T follicular helper cell (primary cell): ENCODE measurements around the gene MAP1LC3B2.

Experiments
- DNase-seq: peaks from one replicate; pipeline ENCODE4 v3.0.0-alpha.2; 2020; ENCODE audit warnings: low read depth

The MAP1LC3B2 gene

DNA sequence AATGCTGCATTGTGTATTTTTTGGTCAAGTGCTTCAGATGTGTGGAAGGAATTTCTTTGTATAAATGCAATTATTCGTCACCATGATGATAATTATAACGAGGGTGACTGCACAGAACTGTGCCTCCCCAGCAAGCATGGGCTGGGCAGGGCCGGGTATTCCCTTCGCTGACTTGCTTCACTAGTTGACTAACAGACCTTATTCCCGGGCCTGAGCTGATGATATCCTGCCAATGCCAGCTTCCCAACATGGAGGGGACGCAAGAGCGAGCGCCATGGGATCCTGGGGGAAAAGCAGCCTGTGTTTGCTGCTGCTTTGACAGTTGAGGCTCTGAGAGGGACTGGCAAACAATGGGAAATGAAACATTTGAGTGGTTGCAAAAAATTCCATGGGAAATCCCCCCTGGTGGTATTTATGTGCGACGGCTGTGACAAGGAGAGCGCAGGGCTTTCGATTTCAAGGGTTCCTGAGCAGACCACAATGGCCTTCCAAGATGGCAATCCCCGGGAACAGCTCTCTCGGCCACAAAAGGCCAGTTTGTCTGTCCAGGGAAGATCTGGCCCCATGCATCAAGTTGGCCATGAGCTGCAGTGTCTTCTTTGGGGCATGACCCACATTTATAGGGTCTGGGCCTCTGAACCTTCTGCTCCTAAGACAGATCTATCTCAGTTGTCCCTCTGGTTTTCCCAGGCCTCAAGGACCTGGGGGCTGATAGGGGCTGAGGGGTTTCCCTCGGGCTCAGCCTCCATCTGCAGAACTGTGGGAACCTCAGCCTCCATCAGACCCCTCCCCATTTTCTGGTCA, 21.9 kb upstream of the MAP1LC3B2 start:
- no peak for DNase-seq

DNA sequence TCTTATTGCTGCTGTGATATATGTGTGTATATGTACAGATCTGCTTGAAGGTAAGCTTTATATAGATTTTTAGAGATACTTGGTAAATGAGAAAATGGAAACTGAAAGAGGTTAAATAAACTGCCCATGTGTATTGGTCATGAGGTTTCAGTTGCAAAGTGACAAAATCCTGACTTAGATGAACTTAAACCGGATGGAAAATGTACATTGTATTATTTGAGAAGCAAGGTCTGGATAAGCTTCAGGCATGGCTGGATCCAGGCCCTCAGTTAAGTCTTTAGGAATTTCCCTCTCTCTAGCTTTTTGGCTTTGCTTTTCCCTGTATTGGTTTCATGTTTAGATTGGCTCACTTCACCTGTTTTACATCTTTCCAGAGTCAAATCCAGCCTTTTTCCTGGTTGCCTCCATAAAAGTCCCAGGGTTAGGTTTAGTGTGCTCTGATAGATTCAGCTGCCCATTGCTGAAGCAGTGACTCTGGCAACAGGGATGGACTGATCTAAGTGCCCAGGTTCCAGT, 21.0 kb upstream of the MAP1LC3B2 start:
- DNase-seq, result no peak

DNA sequence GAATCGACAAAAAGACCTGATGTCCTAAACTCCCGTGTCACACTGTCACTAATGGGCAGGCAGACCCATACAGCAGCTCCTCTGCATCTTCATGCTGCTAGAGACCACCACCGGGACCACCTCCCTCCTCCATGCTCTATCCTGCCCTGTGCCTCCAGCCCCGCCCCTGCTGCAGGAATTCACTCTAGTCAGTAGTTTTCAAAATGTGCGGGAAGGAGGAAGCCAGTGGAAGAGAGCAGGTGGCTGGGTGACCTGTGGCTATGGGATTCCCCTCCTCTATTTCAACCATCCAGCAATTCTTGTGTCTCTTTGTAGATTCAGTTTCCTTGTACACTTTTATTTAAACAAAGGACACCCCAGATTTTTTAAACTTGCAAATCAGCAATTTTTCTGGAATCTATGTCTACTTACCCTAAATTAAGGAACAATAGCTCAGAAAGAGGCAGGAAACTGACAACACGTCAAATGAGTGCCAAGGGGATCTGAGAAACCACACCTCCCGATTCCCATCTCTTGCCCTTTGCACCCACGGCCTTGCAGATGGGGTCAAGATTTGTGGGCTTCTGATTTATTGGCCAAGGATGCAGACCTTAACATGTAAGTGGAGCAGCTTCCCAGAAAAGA, 20.4 kb upstream of the MAP1LC3B2 start:
- no peak for DNase-seq

GRCh38 chr12:116539361-116539771, 19.8 kb upstream of the MAP1LC3B2 start:
- DNase-seq, result no peak

- DNase-seq, result no peak
Measured at GRCh38 chr12:116539905-116540482, 19.2 kb upstream of the MAP1LC3B2 start.

DNA sequence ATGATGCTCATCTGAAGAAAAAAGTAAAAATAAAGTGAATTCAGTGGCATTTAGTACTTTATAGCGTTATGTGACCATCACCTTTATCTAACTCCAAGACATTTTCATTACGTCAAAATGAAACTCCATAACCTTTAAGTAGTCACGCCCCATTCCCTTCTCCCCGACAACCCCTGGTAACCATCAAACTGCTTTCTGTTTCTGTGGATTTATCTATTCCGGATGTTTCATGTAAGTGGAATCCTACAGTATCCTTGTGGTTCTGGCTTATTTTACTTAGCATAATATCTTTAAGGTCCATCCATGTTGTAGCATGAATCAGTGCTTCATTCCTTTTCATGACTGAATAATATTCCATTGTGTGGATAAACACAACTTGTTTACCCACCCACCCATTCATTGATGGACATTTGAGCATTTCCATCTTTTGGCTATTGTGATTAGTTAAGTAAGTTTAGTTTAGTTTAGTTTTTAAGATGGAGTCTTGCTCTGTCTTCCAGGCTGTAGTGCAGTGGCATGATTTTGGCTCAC, 18.5 kb upstream of the MAP1LC3B2 start:
- no peak for DNase-seq

DNA sequence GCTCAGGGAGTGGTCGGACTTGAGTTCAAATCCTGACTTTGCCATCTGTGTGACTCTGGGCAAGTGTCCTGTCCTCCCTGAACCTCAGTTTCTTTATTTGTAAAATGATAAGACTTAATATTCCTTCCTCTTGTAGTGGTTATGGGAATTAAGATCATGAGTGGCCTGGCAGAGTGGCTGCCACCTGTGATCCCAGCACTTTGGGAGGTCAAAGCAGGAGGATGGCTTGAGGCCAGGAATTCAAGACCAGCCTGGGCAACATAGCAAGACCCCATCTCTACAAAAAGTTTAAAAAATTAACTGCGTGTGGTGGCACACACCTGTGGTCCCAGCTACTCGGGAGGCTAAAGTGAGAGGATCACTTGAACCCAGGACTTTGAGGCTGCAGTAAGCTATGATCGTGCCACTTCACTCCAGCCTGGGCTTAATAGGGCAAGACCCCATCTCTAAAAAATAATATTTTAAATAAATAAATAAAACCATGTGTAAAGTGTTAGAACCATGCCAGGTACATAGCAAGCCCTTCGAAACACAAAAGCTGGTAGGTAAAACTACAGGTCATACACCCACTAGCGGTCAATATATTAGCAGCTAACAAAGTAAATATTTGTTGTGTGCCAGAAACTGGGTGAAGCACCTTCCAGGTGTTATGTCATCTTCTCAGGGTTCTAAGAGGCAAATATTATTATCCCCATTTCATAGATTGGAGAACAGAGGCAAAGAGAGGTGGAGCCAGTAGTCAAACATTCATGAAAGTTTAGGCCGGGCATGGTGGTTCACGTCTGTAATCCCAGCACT, 17.4 kb upstream of the MAP1LC3B2 start:
- no peak for DNase-seq

- DNase-seq, result no peak
Measured at GRCh38 chr12:116542345-116542956, 16.7 kb upstream of the MAP1LC3B2 start.

DNA sequence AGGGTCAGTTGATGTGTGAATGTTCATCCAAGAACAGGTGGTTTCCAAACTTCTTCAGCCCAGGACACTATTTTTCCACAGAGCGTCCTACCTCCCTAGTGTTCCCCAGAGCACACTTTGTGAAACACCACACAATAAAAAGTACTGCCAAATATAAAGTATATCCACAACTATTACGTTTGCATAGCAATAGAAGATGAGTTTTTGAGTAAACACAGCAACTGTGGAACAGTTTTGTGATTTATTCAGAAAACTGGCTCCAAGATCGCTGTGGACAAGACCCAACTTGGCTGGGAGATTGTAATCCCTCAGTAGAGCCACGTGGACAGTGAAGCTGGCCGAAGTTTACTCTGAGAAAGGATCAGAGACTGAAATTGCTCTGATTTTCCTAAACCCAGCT, 14.5 kb upstream of the MAP1LC3B2 start:
- DNase-seq, result no peak

DNA sequence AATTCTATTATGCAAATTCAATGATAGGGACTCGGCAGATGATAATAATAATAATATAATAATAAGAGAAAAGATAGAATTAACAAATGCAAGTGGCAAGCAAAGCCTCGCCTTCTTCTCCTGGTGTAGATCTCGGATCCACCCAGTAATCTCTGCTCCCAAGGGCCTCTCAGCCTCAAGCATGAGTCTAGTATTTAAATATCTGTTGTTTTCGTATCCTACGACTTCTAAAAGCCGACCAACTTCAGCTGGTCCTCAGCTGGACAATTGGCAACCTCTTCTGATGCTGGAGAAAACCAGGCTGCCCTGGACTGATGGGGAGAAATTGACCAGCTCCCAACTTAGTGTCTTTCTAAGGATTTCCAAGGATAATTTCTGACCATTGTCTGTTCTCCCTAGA, 14.0 kb upstream of the MAP1LC3B2 start:
- DNase-seq, result no peak

DNA sequence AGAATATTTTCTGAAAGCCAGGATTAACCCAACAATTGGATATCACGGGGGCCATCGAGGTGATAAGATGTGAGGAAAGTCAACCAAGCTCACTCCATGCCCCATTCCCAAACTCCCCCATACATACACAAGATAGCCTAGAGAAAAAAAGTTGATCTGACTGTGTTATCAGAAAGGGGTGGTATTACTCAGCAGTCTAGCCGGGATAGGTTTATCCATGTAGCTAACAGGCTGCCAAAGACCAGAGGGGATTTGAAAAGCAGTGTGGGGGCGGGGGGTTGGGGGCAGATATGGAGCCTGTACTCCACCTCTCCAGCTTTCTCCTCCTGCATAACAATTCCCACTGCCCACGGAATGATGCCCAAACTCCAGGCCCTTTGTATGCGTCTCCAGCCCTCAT, 13.2 kb upstream of the MAP1LC3B2 start:
- DNase-seq, result no peak

DNA sequence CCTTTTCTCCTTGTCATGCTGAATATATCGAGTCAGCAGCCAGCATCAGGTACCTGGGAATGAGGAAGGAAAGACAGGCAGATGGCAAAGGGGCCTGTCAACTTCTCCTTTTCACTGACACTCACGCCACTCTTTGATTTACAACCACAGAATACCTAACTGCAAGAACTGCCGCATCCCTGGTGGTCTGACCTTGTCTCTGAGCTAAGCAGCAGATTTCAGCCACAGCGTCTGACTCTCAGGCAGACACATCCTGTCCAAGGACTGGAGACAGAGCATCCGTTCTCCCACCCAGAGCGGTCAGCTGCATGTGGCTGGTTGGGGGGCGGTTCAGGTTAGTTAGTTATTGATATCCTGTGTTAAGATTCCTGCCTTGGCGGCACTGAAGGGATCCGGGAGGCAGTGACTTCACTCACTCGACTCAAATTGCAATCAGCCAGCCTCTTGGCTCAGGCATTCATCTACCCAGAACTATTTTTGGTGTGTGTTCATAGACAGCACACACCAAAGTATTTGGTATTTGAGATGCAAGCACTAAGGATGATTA, 11.2 kb upstream of the MAP1LC3B2 start:
- DNase-seq, result no peak

DNA sequence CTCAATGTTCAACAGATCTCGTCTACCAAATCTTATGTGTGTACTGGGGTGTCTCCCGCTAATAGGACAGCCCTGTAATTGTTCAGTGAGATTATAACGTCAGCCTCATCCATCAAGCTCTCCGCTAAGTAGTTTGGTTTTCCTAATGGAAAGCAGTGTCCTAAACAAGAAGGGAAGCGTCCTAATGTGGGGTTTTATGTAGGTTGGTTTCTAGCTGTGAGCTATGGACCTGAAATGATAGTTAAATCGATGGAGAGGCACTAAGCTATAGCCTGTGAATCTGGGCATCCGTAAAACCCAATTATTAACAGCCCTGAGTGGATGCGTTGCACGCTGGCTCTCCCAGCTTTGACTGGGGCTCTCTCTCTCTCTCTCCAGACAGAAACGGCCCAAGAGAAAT, 9.2 kb upstream of the MAP1LC3B2 start:
- no peak for DNase-seq

DNA sequence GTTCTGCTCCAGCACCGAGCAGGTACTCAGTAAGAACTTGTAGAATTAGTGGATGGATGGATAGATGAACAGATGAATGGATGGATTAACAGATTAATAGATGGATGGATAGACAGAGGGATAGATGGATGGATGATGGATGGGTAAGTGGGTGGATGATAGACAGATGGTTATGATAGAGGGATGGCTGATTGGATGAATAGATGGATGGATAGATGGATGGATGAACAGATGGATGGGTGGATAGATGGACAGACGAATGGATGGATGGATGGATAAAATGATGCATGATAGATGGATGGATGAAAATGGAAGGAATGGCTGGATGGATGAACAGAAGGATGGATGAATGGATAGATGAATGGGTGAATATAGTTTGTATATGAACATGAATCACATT, 8.0 kb upstream of the MAP1LC3B2 start:
- no peak for DNase-seq

DNA sequence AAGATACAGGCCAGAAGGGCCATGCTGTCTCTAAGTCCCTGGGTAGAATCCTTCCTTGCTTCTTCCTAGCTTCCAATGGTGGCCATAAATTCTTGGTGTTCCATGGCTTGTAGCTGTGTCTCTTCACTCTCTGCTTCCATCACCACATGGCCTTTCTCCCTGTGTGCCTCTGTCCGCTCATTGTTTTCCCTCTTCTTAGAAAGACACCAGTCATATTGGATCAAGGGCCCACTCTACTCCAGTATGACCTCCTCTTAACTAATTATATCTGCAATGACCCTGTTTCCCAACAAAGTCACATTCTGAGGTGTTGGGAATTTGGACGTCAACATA, 7.6 kb upstream of the MAP1LC3B2 start:
- DNase-seq, result no peak

DNA sequence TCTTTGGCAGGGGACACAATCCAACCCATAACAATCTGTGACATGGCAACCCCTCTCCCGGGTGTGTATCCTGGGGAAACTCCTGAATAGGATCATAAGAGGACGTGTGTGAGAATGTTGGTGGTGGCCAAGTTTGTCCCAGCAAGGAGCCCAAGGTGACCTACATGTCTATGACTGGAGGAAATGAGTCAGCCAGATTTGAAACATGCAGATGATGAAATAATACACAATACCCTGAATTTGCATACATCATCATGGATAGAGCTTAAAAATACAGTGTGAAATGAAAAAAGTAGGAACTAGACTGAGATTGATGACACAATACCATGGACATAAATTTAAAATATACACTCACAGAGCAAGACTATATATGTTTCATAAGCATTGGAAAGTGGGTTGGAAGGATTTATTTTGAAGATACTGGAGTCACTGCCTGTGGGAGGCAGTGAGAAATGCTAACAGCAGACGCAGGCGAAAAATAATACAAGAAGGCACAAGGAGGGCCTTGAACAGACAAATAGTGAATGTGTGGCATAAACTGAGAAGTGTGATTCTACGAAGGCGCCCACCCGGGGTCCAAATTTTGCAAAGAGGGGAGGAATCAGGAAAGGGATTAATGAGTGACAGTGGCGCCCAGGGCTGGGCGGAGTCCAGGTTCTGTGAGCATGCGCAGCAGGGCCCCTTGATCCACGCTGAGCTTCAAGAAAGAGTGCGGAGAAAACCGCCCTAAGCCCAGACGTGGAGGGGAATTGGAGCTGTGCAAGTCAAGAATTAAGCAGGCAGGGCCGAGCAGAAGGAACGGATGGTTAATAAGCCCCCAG, 7.0 kb upstream of the MAP1LC3B2 start:
- DNase-seq, result no peak

GRCh38 chr12:116552773-116553373, 6.3 kb upstream of the MAP1LC3B2 start:
- DNase-seq, result no peak

DNA sequence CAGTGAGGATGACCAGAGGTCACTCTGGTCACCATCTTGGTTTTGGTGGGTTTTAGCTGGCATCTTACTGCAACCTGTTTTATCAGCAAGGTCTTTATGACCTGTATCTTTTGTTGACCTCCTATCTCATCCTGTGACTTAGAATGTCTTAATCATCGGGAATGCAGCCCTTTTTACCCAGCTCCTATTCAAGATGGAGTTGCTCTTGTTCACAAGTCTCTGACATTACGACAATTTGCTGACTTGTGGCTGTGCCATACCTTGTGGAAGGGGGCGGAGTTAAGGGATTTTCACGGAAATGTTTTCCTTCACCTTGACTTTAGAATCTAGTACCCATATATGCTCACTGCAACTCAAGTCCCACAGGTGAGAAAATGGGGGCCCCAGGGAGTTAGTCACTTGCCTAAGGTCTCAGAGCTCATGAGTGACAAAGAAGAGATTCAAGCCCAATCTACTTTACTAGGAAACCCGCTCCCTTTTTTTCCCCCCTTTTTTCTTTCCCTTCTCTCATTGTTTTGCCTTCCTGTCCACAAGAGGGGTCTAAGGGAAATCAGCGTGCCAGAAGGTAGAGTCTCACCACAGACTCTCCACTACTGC, 2.7 kb upstream of the MAP1LC3B2 start:
- no peak for DNase-seq

DNA sequence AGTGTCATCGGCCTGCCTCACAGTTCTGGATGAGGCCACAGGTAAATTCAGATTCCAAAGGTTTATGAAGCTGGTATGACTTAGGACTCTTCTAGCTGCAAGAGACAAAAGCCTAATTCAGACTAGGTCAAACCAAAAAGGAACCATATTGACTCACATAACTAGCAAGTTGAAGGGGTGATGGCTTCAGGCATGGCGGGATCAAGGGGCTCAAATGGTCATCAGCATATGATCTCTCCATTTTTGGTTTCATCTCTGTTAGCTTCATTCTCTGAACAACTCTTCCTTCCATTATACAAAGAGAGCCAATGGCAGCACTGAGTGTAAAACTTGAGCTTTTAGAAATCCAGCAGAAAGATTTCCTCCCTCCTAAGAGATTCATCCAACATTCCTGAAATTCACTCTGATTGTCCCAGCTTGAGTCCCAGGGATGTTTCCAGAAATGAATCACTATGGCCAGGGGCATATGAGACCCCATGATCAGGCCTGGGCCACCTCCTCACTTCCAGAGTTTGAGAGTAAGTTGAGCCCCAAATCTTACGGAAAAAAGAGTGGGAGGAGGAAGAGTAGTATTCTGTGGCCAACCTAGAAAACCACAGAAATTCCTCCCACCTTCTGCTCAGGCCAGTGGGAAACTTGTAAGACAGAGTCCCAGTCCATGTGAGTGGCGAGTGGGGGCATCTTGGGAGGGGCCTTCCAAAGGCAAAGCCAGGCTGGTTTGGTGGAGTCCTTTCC, 2.0 kb upstream of the MAP1LC3B2 start:
- DNase-seq, result no peak
